Testis (tissue), 2 donors: ENCODE data around the gene NTM.

Source experiments
- CTCF ChIP-seq, 3 experiments: fragments of 450-650 bp in 2 of 3; fragments of 200-600 bp in 1 of 3; sonication (generic) in 1 of 3; IDR thresholded peaks; one replicate each; pipeline ENCODE4 v1.5.1; 2016 to 2019; ENCODE audit warnings: antibody characterized with exemption in 3 of 3, mild to moderate bottlenecking in 2 of 3, moderate library complexity in 1 of 3
- POLR2A ChIP-seq: fragments of 450-650 bp; IDR thresholded peaks from one replicate; pipeline ENCODE4 v1.6.1; 2017; ENCODE audit warnings: antibody characterized with exemption, mild to moderate bottlenecking, moderate library complexity

DNA sequence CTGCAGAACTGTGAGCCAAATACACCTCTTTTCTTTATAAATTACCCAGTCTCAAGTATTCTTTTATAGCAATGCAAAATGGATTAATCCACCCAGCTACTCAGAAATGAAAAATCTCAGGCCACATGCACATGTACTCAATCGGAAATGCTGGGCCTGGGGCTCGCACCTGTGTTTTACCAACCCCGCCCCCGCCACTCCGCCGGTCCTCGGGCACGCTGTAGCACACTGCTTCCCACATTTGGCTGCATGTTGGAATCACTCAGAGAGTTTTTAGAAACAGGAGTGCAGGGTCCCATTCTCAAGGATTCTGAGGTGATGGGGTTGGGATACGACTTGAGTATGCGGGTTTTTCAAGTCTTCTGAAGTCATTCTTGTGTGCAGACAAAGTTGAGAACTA is 284.4 kb downstream of the NTM start:
- TF ChIP-seq CTCF (IDR thresholded peaks at IDR 0.05) (no peak), POLR2A (no peak)
